Activated T-cell treated with anti-CD3 and anti-CD28 coated beads for 1 hour (primary cell): ENCODE measurements around the gene ECPAS.
"Not testable (repeated sequence)": the region's sequence is repeated elsewhere in the genome, so short reads cannot be mapped to it uniquely, and the experiment has no call there.

Experiments
- DNase-seq: peaks from one replicate; pipeline ENCODE4 v3.0.0-alpha.2; 2020; ENCODE audit warnings: low read depth

ECPAS gene

GRCh38 chr9:111411266-111411665 lies 72.9 kb downstream of the ECPAS start:
- no peak for DNase-seq

- no peak for DNase-seq
These were observed 76.4 kb downstream of the ECPAS start for GRCh38 chr9:111407813-111408212.

- DNase-seq, result no peak
These were observed 78.5 kb downstream of the ECPAS start for GRCh38 chr9:111405701-111406100.

- not testable (repeated sequence) for DNase-seq
These were observed 82.7 kb downstream of the ECPAS start for GRCh38 chr9:111401486-111401885.

GRCh38 chr9:111400564-111400898 lies 83.7 kb downstream of the ECPAS start:
- no peak for DNase-seq

GRCh38 chr9:111399772-111400563 lies 84.2 kb downstream of the ECPAS start:
- DNase-seq, result no peak

- DNase-seq, result no peak
These were observed 84.9 kb downstream of the ECPAS start for GRCh38 chr9:111399211-111399739.

- no peak for DNase-seq
These were observed 90.2 kb downstream of the ECPAS start for GRCh38 chr9:111393971-111394370.

GRCh38 chr9:111389406-111389805 lies 94.8 kb downstream of the ECPAS start:
- DNase-seq, result no peak

GRCh38 chr9:111386386-111386785 lies 97.8 kb downstream of the ECPAS start:
- DNase-seq, result no peak

- DNase-seq, result no peak
These were observed 103.2 kb downstream of the ECPAS start for GRCh38 chr9:111381006-111381405.

GRCh38 chr9:111375817-111376564 lies 108.2 kb downstream of the ECPAS start:
- no peak for DNase-seq

- DNase-seq, result no peak
These were observed 109.1 kb downstream of the ECPAS start for GRCh38 chr9:111375062-111375461.

- no peak for DNase-seq
These were observed 111.9 kb downstream of the ECPAS start for GRCh38 chr9:111372297-111372696.

GRCh38 chr9:111366978-111367377 lies 117.2 kb downstream of the ECPAS start:
- no peak for DNase-seq

- DNase-seq, result no peak
These were observed 121.7 kb downstream of the ECPAS start for GRCh38 chr9:111362526-111362925.

GRCh38 chr9:111360881-111361280 lies 123.3 kb downstream of the ECPAS start:
- DNase-seq, result no peak

GRCh38 chr9:111356481-111357244 lies 127.5 kb downstream of the ECPAS start:
- DNase-seq, result no peak

GRCh38 chr9:111352545-111352944 lies 131.6 kb downstream of the ECPAS start:
- DNase-seq, result no peak

GRCh38 chr9:111350556-111350955 lies 133.6 kb downstream of the ECPAS start:
- DNase-seq, result no peak

GRCh38 chr9:111349766-111350165 lies 134.4 kb downstream of the ECPAS start:
- no peak for DNase-seq

- DNase-seq, result no peak
These were observed 135.3 kb downstream of the ECPAS start for GRCh38 chr9:111348821-111349271.
